Measurements from ENCODE around the gene FBXW12.
A peak's percentile ranks its signal among the peaks of the same experiment; 100 is the strongest.

FBXW12 gene

DNA sequence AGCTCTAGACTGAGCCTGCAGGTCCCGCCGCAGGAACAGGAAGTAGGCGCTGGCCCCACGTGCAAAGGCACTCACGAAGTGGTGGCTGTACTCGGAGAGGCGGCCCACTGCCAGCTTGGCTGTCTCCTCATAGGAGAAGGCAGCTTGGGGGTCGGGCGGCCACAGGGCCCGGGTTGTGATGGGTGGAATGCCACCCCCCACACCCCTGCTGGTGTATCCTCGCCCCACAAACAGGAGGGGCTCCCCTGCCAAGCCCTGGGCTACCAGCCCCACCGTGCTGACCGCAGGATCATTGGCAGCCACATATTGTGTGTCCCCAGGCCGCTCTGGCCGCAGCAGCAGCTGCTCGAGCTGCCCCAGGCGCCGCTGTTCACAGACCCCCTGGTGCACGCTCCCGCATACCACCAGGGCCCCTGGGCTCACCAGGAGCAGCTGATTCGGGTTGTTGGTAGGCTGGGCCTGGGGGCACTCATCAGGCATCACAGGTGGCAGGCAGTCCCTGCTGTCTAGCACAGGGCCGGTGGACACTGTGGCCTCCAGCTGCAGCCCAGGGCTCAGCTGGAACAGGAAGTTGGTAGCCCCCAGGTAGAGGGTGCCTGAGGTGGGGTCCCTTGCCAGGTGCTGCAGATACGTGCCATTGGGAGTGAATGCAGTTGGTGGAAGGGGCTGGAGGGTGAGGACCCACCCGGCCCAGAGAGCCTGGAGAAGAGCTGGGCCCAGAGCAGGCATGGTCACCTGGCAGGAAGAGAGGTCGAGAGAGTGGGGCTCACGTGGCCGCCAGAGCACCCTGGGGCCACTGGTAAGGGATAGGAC is 52.1 kb downstream of the FBXW12 start:
- no peak for DNase-seq

- no peak for DNase-seq
These were observed 53.3 kb downstream of the FBXW12 start for GRCh38 chr3:48425281-48425812.

GRCh38 chr3:48426401-48426909 is 54.4 kb downstream of the FBXW12 start:
- no peak for DNase-seq

DNA sequence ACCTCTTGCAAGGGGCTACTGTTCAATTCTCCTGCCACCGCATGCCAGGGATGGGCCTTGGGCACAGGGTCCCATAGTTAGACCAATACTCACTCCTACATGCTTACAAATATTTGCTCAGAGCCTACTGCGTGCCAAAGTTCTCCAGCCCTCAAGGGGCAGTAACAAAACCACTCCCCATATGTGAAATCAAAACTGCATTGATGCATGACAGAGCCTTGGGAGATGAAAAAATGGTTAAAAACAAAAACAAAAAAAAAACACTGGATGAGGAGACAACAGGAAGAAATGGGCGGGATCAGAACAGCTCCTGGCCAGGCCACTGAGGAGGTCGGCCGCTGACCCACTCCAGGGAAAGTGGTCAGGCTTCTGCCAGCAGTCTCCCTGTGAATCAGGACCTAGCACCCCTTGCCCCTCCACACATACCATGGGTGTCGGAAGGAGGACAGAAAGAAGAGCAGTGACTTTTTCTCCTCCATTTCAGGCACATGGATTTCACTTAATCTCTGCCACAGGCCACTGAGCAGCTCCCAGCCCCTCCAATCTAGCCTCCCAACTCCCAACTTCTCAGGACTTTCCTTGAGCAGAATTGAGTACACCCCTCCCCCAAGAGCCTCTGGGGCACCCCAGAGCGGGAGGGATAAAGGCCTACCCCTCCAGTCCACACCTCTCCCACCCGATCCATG is 55.1 kb downstream of the FBXW12 start:
- no peak for DNase-seq

DNA sequence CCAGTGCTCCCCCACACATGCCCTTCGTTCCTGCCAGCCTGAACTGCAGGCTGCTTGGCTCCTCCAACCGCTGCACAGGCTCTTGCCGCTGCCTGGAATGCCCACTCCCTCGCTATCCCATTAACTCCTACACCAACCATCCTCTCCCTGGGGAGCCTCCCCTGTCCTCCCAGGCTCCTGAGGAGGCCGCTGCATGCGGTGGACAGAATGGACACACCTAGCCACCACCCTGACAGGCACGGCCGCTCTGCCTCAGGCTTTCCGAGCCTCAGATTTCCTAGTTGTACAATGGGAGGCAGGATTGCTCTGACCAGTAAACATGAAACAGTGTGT is 55.6 kb downstream of the FBXW12 start:
- DNase-seq = no peak

DNA sequence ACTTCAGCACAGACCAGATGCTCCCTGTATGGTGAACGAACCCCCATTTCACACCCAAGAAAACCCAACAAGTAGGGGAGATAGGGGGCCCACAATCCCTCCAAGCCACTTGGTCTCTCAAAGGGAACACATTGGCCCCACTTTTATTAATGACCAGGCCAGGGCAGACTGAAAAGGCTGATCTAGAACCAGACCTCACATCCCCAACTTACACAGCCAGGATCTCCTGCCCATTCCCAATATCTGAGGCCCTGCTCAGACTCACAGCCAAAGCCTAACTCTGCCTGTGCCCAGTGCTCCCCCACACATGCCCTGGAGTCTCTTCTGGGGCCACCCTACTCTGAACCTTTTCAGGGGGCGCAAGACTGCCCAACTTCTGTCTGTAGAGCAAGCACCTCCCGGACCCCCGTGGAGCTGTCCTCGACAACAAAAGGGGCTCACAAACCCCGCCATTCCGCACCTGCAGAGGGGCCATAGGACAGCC is 56.1 kb downstream of the FBXW12 start:
- no peak for DNase-seq

DNA sequence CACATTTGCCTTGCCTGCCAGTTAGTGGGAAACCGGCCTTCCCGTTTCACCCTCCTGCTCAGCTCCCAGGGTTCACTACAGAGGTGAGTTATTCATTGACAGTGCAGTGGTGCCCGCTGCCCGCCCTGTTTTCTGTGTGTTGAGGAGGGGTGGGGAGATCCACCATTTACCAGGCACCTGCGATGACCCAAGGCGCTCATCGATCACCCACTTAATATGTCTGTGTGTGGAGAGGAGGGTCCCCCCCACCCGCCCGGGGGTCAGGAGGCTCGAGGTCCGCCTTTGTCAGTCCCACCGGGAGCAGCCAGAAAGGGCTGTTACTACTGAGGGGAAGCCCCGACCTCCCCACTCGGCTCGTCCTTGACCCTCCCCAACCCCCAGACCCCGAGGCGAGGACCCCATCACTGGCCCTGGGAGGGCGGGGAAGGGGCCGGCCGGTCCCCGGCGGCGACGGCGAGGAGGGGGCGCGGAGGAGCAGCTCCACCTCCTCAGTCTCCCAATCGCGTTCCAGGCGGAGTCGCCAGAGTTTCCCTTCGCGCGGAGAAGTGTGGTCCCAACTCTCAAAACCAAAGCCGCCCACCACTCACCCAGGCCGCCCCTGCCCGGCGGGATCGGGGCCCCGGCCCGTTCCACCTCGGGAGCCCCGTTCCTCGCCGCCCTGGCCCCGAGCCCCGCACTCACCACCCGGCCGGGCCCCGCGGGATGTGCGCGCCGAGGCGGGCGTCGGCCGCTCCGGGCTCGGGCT is 56.7 kb downstream of the FBXW12 start:
- DNase-seq = no peak

DNA sequence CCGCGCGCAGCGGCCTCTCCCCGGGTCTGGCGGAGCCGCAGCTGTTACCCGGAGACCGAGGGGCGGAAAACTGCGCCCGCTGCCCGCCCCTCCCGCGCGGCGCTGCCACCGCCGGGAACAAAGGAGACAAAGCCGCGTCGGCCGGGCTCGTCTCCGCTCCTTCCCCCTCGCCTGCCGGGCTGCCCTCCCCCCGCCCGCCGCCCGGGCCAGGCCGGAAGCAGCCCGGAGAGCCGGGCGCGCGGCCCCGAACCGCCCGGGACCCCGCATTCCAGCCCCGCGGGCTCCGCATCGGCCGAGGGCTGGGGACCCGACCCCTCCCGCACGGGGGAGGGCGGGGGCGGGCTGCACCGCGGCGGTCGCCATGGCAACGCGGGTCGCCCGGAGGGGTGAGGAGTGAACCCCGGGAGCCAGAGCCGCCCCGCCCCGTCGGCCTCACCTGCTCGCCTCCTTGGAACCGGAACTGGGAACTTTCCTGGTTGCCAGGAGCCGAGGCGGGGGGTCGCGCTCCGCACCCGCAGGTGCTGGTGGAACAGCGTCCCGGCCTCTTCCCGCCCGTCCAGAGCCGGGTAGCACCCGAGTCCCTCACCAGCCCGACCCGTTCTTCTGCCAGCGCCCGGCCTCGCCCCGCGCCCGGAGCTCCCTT is 57.4 kb downstream of the FBXW12 start:
- DNase-seq = peak; percentile 51

GRCh38 chr3:48429960-48430707 is 58.1 kb downstream of the FBXW12 start, which contains the start of gene PLXNB1:
TSS of gene PLXNB1 (minus strand) at chr3:48430086. CDS start at chr3:48424611, 5,475 bp downstream.
- DNase-seq = no peak

- DNase-seq = no peak
These were observed 58.7 kb downstream of the FBXW12 start for GRCh38 chr3:48430708-48431101.

DNA sequence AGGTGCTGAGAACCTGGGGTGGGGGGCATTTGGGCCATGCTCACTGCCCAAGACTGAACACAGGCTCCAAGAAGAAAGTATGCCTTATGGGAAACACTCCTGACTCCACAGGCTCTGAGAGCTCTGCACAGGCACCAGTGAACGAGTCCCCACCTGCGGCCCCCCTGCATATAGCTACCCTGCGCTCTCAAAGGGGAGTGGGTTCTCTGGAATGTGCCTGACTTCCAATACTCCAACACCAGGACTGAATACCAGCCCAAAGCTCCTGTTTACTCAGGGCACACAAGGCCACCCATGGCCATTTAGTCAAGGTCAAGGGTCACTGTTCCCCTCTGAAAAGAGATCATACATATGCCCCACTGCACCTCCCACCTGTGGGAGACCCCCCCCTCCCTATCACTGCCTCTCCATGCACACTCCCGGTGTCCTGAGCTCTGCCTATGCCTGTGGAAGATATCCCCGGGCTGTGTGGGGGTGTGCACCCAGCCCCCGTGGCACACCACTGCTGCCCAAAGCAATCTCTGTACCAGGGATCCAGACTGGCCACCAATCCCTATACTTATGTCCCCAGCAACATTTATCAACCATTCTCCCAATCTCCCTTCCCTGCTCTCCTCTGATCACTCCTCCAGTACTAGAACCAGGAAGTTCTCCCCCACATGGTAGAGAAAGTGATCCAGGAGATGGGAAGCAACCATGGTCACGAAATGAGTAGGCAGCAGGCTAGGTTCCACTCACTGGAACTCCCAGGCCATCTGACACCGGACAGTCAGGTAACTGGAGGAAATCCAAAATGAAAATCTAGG is 59.4 kb downstream of the FBXW12 start:
- no peak for DNase-seq

DNA sequence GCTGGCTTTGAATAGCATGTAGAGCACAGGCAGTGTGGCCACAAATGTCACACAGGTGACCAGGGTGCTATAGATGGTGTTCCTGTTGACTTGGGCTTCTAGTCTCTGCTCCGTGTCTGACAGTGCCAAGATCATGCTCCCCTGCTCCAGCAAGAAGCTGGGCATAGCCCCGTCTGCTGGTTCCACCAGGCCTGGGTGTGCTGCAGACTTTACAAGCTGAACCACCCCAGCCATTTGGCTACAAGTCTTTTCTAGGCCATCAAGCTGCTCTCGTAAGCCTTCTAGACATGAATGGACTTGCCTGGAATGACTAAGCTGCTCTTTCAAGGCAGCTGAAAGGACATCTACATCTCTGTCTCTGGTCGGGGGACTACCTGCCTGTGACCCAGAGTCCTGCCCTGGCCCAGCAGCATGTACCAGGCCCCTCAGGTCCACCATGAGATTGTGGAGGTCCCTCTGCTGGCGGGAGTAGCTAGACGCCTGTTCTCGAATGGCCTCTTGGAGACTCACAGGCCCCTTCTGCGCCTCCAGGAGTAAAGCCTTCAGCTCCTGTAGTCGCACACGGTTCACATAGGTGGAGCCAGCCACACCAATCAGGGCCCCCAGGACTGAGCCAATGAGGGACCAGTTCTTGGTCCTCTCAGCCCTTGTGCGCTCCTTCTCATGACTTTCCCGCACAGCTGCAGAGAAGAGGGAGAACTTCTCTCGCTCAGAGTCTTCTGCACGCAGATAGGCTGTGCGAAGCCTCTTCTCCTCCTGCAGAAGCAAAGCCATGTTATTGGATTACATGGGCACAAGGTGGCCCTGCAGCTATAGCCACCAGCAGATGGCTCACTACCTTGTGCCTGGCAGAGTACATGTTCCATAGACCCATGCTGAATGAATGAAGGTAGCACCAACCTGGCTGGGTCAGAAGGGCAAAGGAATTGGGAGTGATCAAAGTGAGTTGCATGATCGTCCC is 60.7 kb downstream of the FBXW12 start:
- DNase-seq = no peak

DNA sequence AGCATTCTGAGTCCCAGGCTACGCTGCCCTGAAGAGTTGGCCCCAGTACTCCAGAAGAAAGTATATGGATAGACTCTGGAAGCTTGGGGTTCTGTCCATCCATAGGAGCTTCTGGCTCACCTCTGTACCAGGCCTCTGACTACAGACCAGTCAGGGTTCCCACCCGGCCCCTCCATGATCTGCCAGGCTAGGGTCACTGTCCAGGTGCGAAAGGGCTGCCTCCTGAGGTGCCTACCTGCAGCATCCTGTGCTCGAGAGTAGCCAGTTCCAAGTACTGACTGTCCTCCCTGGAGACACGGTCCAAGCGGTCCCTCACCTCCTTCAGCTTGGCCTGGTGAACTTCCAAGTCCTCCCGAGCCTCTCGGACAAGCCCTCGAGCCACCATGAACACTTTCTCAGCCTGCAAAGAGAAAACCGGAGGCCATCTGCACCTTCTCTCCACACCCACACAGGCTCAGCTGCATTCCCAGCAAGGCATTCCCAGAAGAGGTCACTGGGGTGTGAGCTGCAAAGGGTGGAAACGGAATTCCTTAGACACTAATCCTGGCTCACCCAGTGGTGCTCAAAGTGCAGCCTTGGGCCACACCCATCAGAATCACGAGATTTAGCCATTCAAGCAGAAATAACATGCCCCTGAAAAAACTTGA is 61.6 kb downstream of the FBXW12 start:
- no peak for DNase-seq

DNA sequence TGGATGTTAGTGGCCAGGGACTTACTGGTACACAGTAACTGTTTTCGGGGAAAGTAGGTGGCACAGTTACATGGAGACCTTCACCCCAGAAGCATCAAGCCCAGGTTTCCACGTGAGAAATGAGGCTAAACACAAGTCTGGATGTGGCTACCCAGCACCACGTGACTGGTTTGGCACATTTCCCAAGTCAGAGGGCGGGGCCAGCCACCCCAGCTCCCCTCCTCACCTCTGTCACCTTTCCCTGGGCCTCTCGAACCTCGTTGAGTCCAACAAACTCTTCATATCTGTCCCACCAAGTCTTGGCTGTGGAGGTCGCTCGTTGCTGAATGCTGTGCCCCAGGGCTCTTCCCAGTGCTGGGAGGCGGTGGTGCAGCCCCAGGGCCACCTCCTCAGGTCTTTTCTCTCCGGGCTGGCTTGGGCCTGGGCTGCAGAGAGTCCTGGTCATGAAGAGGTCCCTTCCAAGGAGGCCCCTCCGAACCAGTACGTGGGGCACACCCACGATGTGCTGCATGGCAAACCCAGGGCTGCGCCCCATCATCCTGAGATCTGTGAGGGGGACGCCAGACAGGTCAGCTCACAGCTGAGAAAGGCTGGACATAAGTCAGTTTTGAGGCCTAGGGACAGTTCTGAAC is 62.7 kb downstream of the FBXW12 start:
- no peak for DNase-seq

DNA sequence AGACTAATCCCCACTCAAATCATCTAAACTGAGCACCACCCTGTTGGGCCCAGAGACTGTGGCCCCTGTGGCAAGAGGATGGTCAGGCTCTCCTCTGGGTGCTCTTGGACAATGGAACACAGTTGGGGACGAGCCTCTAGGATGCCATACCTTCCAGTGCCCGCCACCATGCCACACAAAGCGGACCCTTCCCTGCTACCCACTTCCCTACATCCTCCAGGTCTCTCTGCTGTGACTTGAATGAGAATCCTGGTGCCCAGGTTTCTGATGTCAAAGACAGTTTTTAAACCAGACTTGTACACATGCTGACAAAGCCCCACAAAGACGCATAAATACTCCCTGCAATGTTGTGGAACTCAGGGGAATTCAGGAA is 63.2 kb downstream of the FBXW12 start:
- DNase-seq = no peak

DNA sequence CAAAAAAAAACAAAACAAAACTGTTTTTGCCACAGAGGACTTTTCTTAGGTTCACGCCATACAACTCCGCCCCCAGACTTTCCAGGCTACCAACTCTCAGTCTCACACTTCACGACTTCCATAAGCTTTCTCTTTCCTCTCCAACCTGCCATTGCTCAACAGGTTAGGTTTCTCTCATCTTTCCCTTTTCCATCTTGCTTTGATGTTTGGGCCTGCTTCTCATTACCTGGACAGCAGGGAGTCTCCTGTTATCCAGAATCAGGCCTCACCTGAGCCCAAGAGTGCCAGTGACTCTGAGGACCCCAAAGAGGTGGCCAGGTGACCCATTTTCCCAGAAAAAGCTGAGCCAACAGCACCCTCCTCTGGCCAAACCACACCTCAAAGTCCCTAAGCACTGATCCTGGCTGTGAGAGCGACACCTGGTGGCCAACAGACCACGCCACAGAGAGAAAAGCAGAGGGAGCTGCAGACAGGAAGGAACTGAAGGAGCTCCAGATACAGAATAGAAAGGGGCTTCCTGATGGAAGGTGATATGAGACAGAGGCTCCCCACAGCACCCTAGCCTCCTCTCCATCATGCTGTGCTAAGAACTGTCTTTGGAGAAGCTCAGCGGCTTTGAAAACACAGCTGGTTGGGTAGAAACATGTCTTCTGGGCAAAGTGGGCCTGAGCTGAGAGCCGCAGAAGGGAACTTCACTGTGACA is 63.9 kb downstream of the FBXW12 start:
- DNase-seq = peak; percentile 88

GRCh38 chr3:48436477-48436787 is 64.4 kb downstream of the FBXW12 start:
- no peak for DNase-seq

- DNase-seq = no peak
These were observed 64.8 kb downstream of the FBXW12 start for GRCh38 chr3:48436855-48437254.

Measured in CD4-positive, alpha-beta T cell treated with Interleukin-4 for 4 hours (primary cell).